Pericardium fibroblast (primary cell): ENCODE measurements around the gene OR10P1. TPM values are rescaled to one million over a fixed set of nuclear protein-coding genes. Genes with fewer than 3 reads are reported as not detected.

ENCODE experiments used
- total RNA-seq: library from RNA; depleted of rRNA; stranded (reverse); fragments of >200 nt; gene quantifications from 2 replicates; pipeline ENCODE4 v1.2.3, GENCODE V29; 2015

Gene OR10P1
- not detected in 2 replicates for total RNA-seq

GRCh38 chr12:55636853-55637252 lies at the start of gene OR10P1:
Gene OR10P1, plus strand, starts transcription at chr12:55636892. Its CDS starts 0 bp downstream, at chr12:55636892.

Other genes with a start within 250 kb of the OR10P1 start
- gene OR6C65, start 236.4 kb upstream of the OR10P1 start, total RNA-seq, result not detected in 2 replicates
- not detected in 2 replicates for gene OR6C76, start 210.6 kb upstream of the OR10P1 start, total RNA-seq
- not detected in 2 replicates for gene OR6C2, start 192.8 kb upstream of the OR10P1 start, total RNA-seq
- gene OR6C70, start 166.8 kb upstream of the OR10P1 start, total RNA-seq, result not detected in 2 replicates
- not detected in 2 replicates for gene OR6C68, start 144.5 kb upstream of the OR10P1 start, total RNA-seq
- gene OR6C4, start 87.3 kb upstream of the OR10P1 start, total RNA-seq, result not detected in 2 replicates
- gene OR2AP1, start 64.4 kb upstream of the OR10P1 start, total RNA-seq, result not detected in 2 replicates
- 15.5 and 18.5 TPM in 2 replicates for gene ITGA7, start 71.0 kb downstream of the OR10P1 start, total RNA-seq
- 138 and 163 TPM in 2 replicates for gene BLOC1S1, start 79.2 kb downstream of the OR10P1 start, total RNA-seq
- 3.1 and 8.1 TPM in 2 replicates for gene RDH5, start 83.5 kb downstream of the OR10P1 start, total RNA-seq
- 1,149 and 1,628 TPM in 2 replicates for gene CD63, start 92.1 kb downstream of the OR10P1 start, total RNA-seq
- 7.9 and 10.4 TPM in 2 replicates for gene GDF11, start 106.2 kb downstream of the OR10P1 start, total RNA-seq
- gene SARNP, start 180.8 kb downstream of the OR10P1 start, total RNA-seq, result 81.9 and 98.8 TPM in 2 replicates
- gene ORMDL2, start 181.1 kb downstream of the OR10P1 start, total RNA-seq, result 18.8 and 28.9 TPM in 2 replicates
- 32.1 and 38.2 TPM in 2 replicates for gene DNAJC14, start 192.7 kb downstream of the OR10P1 start, total RNA-seq
- 20.8 and 25.9 TPM in 2 replicates for gene MMP19, start 206.0 kb downstream of the OR10P1 start, total RNA-seq